CD1c-positive myeloid dendritic cell (primary cell): ENCODE results near the gene OCEL1.

Source experiments
- DNase-seq: peaks from one replicate; pipeline ENCODE4 v3.0.0-alpha.2; 2016; ENCODE audit errors: extremely low spot score

Gene OCEL1

DNA sequence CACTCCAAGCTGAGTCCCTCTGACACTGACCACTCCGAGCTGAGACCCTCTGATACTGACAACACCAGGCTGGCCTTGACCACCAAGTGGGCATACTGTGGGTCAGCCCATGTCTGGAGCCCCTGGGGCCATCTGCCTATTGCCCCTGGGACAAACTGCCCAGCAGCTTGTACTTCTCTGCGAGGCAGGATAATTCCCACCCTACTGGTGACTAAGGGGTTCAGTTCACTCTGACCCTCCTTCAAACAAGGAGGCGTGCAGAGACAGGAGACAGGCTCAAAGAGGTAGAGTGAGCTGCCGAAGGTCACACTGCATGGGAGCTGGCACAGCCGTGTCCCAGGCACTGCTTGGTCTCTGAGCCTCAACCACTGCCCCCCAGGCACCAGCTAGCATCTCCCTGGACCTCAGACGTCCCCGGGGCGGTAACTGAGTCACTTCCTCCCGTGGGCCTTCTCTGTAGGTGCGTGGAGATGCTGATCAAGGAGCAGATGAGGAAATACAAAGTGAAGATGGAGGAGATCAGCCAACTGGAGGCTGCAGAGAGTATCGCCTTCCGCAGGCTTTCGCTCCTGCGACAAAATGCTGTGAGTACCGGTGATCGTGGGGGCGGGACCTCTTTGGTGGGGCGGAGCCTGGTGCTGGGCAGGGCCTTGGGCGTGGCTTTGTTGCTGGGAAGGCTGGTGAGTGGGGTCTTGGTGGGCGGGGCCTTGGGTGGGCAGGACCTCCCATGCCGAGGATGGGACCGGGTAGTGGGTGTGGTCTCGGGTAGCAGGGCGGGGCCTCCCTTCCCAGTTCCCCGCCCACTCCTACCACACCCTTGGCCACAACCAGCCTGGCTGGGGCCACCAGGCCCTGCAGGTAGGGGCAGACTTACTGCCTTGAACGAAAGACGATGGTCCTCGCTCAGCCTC is 16.6 kb upstream of the OCEL1 start:
- peak; percentile 15 for DNase-seq

DNA sequence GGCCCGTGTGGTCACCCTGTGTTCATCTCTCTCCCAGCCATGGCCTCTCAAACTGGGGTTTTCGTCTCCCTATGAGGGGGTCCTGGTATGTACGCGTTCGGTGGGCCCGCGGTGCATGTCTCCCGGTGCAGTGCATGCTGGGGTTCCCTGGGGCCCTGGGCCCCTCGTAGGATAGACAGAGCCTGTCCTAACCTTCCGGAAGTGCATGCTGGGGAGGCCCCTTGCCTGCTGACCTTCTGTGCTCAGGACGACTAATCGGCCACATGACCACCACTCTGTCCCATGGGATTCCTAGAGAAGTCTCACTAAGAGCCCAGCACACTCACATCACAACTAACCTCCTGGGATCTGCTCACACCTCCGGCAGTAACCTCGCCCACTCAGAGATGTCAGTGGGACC is 15.7 kb upstream of the OCEL1 start:
- DNase-seq, result no peak

DNA sequence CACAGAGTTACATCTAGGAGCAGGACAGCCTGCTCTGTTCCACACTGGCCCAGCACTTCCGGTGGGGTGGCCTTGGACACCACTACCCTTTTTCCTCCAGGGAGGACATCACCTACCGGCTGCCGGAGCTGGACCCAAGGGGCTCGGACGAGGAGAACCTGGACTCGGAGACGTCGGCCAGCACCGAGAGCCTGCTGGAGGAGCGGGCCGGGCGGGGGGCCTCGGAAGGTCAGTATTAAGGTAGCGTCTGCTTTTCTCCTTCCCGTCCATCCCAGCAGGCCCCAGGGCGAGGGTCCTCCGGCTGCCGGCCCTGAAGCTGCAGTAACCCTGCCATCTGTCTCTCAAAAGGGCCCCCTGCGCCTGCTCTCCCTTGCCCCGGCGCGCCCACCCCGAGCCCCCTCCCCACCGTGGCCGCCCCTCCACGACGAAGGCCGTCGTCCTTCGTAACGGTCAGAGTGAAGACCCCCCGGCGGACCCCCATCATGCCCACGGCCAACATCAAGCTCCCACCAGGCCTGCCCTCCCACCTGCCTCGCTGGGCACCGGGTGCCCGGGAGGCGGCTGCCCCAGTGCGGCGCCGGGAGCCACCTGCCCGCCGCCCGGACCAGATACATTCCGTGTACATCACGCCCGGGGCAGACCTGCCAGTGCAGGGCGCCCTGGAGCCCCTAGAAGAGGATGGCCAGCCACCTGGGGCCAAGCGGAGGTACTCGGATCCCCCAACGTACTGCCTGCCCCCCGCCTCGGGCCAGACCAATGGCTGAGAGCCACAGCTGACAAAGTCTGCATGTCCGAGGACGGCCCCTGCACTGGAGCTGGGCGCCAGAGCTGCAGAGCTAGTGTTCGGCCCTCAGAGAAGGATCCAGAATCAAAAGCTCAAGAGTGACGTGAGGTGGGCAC is 14.2 kb upstream of the OCEL1 start:
- DNase-seq, result no peak

DNA sequence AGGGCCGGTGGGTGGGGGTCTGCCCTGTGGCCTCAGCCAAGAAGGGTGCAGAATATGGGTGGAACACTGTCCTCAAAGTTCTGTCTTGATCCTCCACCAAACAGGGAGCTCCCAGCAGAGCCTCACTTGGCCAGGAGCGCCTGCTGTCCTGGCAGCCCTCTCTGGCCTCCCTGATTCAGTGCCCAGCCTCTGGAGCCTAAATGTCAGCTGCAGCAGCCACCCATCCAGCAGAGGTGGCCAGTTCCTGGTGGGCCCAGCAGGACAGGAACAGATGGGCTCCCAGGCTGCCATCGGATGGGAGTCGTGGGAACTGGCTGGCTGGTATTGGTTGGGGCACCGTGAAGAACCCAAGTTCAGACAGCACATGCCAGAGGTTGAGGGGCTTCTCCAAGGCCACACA is 12.7 kb upstream of the OCEL1 start:
- no peak for DNase-seq

DNA sequence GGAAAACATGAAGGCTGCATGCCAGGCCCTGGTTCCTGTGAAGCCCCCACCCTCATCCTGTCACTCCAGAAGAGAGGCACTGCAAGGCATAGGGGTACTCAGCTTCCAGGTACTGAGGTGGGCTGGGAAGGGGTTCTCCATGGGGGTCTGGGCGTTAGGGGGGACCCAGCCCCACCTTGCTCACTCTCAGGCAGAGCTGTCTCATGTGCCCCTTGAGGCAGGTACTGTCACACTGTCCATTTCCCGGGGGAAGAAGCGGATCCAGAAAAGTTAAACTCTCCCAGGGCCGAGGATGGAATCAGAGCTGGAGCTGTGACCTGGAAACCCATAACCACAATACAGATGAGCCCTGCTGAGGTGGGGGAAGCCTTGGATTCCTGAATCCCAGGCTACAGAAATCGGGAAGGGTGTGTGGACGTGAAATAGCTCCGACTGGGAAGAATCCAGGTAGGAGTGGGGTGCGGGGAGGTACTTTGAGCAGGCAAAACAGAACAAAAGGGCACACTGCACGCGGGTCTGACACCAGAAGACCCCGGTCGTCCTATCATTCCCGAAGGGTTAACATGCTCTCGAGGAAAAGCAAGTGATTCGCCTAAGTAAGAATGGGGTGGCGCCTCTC is 11.4 kb upstream of the OCEL1 start:
- no peak for DNase-seq

DNA sequence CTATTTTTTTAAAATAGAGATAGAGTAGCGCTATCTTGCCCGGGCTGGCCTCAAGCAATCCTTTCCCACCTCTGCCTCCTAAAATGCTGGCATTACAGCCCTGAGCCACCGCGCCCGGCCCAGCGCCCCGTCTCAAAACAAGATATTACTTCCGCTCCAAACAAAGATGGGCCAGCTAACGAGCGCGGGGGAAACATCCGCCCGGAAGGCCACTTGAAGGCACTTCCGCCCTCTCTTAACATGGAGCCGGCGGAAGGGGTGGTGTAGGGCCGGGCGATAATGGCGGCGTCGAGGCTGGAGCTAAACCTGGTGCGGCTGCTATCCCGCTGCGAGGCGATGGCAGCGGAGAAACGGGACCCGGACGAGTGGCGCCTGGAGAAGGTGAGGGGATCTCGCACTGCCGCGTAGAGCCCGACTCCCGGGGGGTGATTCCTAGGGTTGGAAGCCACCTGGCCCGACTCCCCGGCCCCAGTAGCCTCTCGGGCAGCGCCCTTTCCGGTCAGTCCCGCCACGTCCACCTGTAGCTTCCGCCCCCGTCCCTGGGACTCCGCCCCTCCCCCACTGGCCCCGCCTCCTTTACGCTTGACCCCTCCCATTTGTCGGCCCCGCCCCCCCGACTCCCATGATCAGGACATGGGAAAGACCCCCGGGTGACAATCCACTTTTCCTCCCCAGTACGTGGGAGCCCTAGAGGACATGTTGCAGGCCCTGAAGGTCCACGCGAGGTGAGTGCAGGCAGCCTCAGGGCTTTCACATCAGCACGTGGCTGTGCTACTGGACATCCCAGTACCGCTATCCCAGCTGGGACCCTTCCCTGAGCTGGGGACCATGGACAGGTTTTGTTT is 10.7 kb upstream of the OCEL1 start, which contains the start of gene USE1:
Gene USE1, plus strand, starts transcription at position 231 of the 845 bp plus-strand sequence. Its CDS starts 49 bp downstream, at position 280.
- peak; percentile 94 for DNase-seq

DNA sequence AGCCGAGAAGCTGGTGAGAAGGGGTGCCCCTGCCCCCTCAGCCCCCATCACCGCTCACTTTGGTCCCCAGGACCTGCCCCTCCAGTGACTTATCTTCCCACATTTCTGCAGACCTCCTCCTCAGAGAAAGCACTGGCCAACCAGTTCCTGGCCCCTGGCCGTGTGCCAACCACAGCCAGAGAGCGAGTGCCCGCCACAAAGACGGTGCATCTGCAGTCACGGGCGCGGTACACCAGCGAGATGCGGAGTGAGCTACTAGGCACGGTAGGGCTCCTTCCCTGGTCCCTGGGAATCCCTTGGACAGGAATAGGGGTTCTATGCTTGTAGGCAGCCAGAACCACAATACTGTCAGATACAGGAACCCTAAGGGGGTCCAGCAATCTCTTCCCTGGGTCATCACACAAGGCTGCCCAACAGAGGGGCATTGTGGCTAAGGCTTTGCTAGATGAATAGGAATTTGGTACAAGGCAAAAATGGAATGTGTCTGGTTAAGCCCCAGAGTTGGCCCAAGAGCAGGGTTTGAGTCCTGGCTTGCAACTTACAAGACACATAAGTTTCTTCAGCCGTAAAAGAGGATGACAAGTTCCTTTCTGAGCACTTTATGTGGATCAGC is 9.9 kb upstream of the OCEL1 start:
- DNase-seq, result no peak

DNA sequence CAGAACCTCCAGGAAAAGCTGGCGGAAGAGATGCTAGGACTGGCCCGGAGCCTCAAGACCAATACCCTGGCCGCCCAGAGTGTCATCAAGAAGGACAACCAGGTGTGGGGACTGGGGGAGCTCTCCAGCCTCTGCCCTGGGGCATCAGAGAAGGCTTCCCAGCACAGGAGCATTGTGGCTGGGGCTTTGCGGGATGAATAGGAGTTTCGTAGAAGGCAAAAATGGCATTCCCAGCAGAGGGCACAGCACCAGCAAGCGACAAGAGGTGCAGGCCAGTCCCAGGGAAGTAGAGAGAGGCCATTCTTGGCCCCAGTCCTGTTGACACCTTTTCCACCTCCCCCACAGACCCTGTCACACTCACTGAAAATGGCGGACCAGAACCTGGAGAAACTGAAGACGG is 6.7 kb upstream of the OCEL1 start:
- no peak for DNase-seq

DNA sequence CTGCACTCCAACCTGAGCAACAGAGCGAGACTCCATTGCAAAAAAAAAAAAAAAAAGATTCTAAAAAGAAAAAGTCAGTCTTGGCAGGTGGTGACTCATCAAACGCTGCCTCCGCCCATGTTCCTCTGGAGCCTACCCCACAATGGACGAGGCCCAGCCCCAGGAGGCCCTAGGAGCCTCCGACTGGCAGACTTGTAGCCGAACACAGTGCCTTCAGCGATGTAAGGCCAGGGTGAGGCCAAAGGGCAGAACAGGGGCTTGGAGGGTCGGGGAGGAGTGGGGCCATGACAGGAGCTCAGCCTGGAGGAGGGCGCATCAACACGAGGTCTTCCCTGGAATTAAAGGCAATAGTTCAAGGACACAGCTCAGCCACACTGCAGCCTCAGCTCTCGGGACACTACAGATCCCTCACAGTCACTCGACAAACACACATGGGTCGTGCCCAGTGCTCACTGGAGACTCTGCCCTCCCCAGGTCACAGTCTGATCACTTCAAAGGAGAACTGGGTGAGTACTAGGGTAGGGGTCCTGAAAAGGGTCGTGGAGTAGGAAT is 5.7 kb upstream of the OCEL1 start:
- peak; percentile 51 for DNase-seq

DNA sequence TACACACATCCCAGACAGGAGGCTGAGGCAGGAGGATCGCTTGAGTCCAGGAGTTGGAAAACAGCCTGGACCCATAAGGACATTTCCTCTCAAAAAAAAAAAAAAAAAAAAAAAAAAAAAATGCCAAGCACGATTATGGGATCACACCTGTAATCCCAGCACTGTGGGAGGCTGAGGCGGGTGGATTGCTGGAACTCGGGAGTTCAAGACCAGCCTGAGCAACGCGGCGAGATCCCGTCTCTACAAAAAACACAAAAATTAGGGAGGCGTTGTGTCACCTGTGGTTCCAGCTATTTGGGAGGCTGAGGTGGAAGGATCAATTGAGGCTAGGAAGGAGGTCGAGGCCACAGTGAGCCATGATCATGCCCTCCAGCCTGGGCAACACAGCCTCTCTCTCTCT is 973 bp upstream of the OCEL1 start:
- no peak for DNase-seq

DNA sequence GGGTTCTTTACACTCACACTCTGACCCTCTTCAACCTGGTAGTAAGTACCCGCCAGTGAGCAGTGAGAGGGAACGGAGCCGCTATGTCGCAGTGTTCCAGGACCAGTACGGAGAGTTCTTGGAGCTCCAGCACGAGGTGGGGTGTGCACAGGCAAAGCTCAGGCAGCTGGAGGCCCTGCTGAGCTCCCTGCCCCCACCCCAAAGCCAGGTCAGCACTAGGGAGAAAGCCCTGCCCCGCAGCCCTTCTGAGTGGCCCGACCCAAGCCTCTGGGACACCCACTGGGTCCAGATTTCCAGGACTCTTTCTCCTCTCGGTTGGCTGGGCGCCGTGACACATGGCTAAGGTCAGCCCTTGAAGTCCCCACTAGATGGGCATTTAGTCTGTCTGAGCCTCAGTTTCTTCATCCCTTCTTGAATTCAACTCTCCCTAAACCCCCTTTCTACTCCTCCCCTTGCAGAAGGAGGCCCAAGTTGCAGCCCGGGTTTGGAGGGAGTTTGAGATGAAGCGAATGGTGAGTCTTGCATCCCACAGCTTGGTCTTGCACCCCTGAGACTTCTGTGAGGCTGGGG is 1.9 kb downstream of the OCEL1 start:
- no peak for DNase-seq

DNA sequence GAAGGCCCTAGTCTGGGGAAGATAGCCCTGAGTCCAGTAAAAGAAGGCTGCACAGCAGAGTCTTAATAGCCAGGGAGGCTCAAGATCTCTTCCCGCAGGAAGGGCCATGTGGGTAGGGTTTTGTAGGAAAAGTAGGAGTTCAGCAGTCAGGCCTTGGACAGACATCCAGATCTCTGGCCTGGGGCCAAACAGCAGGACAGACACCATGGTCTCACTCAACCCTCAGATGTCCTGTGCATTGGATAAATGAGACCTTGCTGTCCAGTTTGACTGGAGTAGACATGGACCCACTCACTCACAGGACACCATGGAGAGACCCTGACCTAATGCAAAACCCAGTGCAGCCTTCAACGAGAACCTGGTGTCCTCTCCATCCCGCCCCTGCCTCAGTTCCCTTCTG is 3.9 kb downstream of the OCEL1 start:
- no peak for DNase-seq

DNA sequence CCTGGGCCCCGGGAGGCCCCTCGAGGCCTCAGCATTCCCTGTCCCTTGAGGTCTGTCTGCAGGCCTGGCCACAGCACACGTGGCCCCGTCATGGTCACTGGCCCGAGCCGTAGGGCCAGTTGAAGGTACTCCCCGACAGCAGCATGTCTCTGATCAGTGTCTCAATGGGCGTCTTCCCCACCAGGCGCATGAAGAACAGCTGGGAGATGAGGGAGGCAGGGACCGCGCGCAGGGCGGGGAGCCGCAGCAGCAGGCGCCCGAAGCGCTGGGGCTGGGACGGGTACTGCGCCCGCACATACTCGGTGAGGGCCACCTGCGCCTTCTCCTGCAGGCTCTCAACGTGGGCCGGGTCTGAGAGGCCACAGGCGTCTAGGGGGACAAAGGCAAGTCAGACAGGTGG is 6.2 kb downstream of the OCEL1 start:
- DNase-seq, result no peak

DNA sequence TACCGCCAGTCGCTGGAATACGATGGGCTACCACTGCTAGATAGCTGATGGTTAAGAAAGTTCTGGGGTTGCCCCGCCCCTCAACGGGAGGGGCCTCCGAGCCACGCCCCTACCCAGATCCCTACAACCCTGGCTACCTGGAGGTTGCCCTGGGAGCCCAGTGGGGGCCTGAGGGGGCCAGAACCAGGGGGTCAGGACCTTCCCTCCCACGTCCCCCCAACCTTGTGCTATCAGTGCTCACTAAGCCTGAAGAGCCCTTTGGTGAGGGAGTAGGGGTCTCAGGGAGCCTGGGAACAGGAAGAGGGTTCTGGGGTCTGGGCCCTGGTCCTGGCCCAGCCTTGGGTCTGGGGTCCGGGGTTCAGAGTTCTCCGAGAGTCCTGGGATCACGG is 8.9 kb downstream of the OCEL1 start:
- DNase-seq, result peak; percentile 47

DNA sequence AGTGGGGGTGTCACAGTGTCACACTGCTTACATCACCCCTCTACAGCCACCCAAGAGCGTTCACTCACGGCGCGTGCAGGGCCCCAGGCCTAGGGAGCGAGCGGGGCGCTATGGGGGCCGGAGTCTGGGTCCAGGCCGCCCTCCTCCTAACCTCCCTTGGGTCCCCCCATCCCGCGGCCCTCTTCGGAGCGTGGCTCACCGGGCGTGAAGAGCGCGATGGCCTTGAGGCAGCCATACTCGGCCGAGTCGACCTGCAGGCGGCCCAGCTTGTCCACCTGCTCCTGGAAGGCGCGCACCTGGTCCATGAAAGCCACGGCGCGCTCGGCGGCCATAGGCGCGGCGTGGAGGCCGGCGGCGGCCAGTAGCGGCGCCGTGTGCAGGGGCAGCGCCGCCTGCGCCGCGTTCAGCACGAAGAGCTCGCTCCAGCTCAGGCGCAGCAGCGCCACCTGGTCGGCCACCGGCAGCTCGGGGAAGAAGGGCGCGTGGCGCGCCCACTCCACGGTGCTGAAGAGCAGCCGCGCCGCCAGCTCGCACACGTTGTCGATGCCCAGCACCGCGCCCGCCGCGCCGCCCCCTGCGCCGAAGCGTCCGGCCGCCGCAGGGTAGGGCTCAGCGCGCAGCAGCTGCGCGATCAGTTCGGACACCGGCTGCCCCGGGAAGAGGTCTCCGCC is 9.4 kb downstream of the OCEL1 start:
- peak; percentile 84 for DNase-seq

DNA sequence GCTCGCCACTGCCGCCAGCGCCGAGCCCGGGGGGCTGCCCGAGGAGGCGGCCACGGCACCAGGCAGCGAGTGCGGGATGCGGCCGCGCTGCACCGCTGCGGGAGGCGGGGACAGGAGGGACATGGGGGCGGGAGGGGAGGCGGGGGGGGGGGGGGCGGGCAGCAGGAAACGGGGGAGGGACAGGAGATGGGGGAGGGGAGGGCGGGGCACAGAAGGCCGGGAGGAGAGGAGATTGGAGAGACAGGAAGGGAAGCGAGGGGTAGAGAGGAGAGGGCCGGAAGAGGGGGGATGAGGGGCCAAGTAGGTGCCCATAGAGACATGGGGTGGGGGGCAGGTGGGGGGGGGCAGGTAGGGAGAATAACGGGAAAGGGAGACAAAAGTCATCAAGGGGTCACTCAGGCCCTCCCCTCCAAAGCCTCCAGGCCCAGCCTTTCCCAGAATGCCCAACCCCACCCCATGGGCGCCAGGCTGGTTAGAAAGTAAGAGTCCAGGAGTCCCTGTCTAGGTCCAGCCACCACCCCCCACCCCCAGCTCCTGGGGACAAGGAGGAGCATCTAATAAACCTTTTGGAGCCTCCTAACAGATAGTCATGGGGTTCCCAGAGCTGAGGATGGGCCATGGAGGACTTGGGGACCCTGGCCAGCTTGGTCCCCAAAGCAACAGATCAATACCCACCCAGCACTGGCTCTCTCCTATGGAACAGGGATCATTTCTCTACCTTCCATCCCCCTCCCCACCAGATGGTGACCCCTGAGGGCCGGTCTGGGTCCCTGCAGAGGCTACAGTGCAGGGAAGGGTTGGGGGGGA is 10.1 kb downstream of the OCEL1 start:
- no peak for DNase-seq

DNA sequence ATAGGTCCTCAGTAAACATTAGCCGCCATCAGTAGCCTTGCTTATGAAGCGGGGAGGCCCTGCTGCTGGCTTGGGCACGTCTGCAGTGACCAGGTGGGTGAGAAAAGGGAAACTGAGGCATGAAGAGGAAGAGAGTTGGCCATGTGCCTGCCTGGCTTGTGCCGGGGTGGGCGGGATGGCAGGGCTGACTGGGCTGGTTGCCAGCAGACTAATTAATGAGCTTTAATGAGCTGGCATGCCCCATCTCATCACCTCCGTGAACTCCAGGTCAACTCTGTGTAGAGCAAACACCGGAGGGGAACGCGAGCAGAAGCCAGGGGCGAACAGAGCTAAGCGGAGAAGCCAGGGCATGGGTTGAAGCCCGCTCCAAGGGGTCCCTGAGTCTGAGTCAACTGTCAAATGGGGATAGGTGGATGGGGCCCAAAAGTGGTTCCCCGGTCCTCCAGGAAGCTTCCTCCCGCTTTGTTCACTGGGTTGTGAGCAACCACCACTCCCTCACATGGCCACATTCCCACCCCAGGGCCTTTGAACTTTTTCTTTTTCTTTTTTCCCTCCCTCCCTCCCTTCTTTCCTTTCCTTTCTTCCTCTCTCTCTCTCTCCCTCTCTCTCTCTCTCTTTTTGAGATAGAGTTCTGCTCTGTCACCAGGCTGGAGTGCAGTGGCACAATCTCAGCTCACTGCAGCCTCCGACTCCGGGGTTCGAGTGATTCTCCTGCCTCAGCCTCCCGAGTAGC is 11.0 kb downstream of the OCEL1 start:
- no peak for DNase-seq
